Liver (tissue), 9 donors: ENCODE results near the gene ACSS1. TPM values are rescaled to one million over a fixed set of nuclear protein-coding genes. Genes with fewer than 3 reads are reported as not detected.

Experiments
- DNase-seq: peaks from one replicate; pipeline ENCODE4 v3.0.0-alpha.2; 2017; ENCODE audit warnings: low spot score
- H3K27ac ChIP-seq, 2 donors: one replicate each; pipeline ENCODE4 v1.7.0; 2013; ENCODE audit warnings: inconsistent platforms in 2 of 2, low read length in 2 of 2, control low read depth in 1 of 2, low read depth in 1 of 2, mild to moderate bottlenecking in 1 of 2
- H3K27me3 ChIP-seq, 4 donors: one replicate each; pipeline versions ENCODE4 v1.6.1 to v1.7.0; 2013; ENCODE audit warnings: low read length in 3 of 4, inconsistent platforms in 1 of 4, mild to moderate bottlenecking in 1 of 4, moderate library complexity in 1 of 4; ENCODE audit not compliant: control insufficient read depth in 4 of 4, insufficient read depth in 4 of 4
- H3K36me3 ChIP-seq, 4 donors: one replicate each; pipeline versions ENCODE4 v1.6.1 to v1.7.0; 2013; ENCODE audit warnings: low read length in 3 of 4, mild to moderate bottlenecking in 3 of 4, low read depth in 1 of 4, moderate library complexity in 1 of 4; ENCODE audit not compliant: control insufficient read depth in 4 of 4, insufficient read depth in 3 of 4
- H3K4me1 ChIP-seq, 4 donors: one replicate each; pipeline versions ENCODE4 v1.6.1 to v1.7.0; 2013; ENCODE audit warnings: low read length in 3 of 4, mild to moderate bottlenecking in 3 of 4, moderate library complexity in 1 of 4; ENCODE audit not compliant: control insufficient read depth in 4 of 4, insufficient read depth in 4 of 4
- H3K4me3 ChIP-seq, 3 donors: one replicate each; pipeline versions ENCODE4 v1.6.1 to v1.7.0; 2013; ENCODE audit warnings: low read length in 3 of 3, control low read depth in 1 of 3, low read depth in 1 of 3, mild to moderate bottlenecking in 1 of 3
- H3K9ac ChIP-seq, 2 donors: one replicate each; pipeline ENCODE4 v1.7.0; 2013; ENCODE audit warnings: low read length in 2 of 2, mild to moderate bottlenecking in 2 of 2, moderate library complexity in 2 of 2, control low read depth in 1 of 2, low read depth in 1 of 2
- H3K9me3 ChIP-seq, 4 donors: one replicate each; pipeline versions ENCODE4 v1.6.1 to v1.7.0; 2013; ENCODE audit warnings: low read length in 3 of 4; ENCODE audit not compliant: control insufficient read depth in 4 of 4
- ATF3 ChIP-seq: IDR thresholded peaks from 2 replicates; pipeline ENCODE4 v1.6.1; 2016; ENCODE audit warnings: antibody characterized with exemption
- CTCF ChIP-seq: fragments of 150-350 bp; IDR thresholded peaks from 2 replicates; pipeline ENCODE4 v1.5.1; 2017; ENCODE audit warnings: improper control_type of control experiment, low read depth, low read length; ENCODE audit not compliant: missing input control
- EGR1 ChIP-seq, 2 donors: IDR thresholded peaks; 2 replicates each; pipeline ENCODE4 v1.6.1; 2016 to 2018; ENCODE audit warnings: antibody characterized with exemption in 2 of 2, low read depth in 2 of 2
- FOXA1 ChIP-seq: IDR thresholded peaks from 2 replicates; pipeline ENCODE4 v1.6.1; 2016; ENCODE audit warnings: antibody characterized with exemption
- FOXA2 ChIP-seq: IDR thresholded peaks from 2 replicates; pipeline ENCODE4 v1.6.1; 2016; ENCODE audit warnings: antibody characterized with exemption
- GABPA ChIP-seq, 2 donors: IDR thresholded peaks in 1 of 2; conservative IDR thresholded peaks in 1 of 2; 2 replicates each; pipeline ENCODE4 v1.6.1; 2016; ENCODE audit warnings: antibody characterized with exemption in 2 of 2, mild to moderate bottlenecking in 1 of 2, moderate library complexity in 1 of 2
- HNF4A ChIP-seq, 2 donors: conservative IDR thresholded peaks; 2 replicates each; pipeline ENCODE4 v1.6.1; 2016; ENCODE audit warnings: antibody characterized with exemption in 2 of 2, mild to moderate bottlenecking in 2 of 2
- HNF4G ChIP-seq: IDR thresholded peaks from 2 replicates; pipeline ENCODE4 v1.6.1; 2016; ENCODE audit warnings: antibody characterized with exemption
- JUND ChIP-seq, 2 donors: IDR thresholded peaks; 2 replicates each; pipeline ENCODE4 v1.6.1; 2016; ENCODE audit warnings: antibody characterized with exemption in 2 of 2
- MAX ChIP-seq: IDR thresholded peaks from 2 replicates; pipeline ENCODE4 v1.6.1; 2016; ENCODE audit warnings: antibody characterized with exemption
- RAD21 ChIP-seq, 2 donors: IDR thresholded peaks; 2 replicates each; pipeline ENCODE4 v1.6.1; 2016; ENCODE audit warnings: antibody characterized with exemption in 2 of 2, mild to moderate bottlenecking in 2 of 2
- REST ChIP-seq: IDR thresholded peaks from 2 replicates; pipeline ENCODE4 v1.6.1; 2016; ENCODE audit warnings: antibody characterized with exemption, mild to moderate bottlenecking
- RXRA ChIP-seq, 2 donors: IDR thresholded peaks; 2 replicates each; pipeline ENCODE4 v1.6.1; 2017 to 2018; ENCODE audit warnings: antibody characterized with exemption in 2 of 2, mild to moderate bottlenecking in 1 of 2
- SP1 ChIP-seq: IDR thresholded peaks from 2 replicates; pipeline ENCODE4 v1.6.1; 2018; ENCODE audit warnings: antibody characterized with exemption, mild to moderate bottlenecking
- YY1 ChIP-seq: IDR thresholded peaks from 2 replicates; pipeline ENCODE4 v1.6.1; 2016; ENCODE audit warnings: antibody characterized with exemption, mild to moderate bottlenecking
- ZBTB33 ChIP-seq: IDR thresholded peaks from 2 replicates; pipeline ENCODE4 v1.6.1; 2016; ENCODE audit warnings: antibody characterized with exemption
- WGBS: extraction: QIAGEN DNeasy Blood & Tissue Kit; methylation state at CpG from one replicate; pipeline ENCODE4 v1.1.7; 2013; 5-methylcytosine and 5-hydroxymethylcytosine counted together
- polyA plus RNA-seq, 2 donors: library from polyadenylated mRNA; stranded (reverse) in 1 of 2; unstranded in 1 of 2; fragments of 200-250 nt in 1 of 2; fragments of >200 nt in 1 of 2; fragmentation: Nextera tagmentation in 1 of 2; extraction: Ambion mirVana in 1 of 2; gene quantifications; one replicate each; pipeline versions ENCODE4 v1.2.1 to v1.2.3, GENCODE V29; 2013 to 2015
- total RNA-seq, 2 donors: library from RNA; depleted of rRNA; stranded (reverse); fragments of >200 nt; gene quantifications; one replicate each; pipeline ENCODE4 v1.2.3, GENCODE V29; 2014
- donor health status: healthy.
- donor health status: healthy.
- donor health status: healthy.
- donor health status: healthy.
- donor health status: healthy.

Gene ACSS1
- total and polyA plus RNA-seq, 4 donors, result 5.3 to 87.5 (median 22.1) TPM

GRCh38 chr20:24970030-24970553 is 87.8 kb downstream of the ACSS1 start:
- no peak overlapping the region for H3K4me3 ChIP-seq
- H3K27ac ChIP-seq, result no peak overlapping the region
- no peaks in the 10 kb centered on the region for H3K9me3 ChIP-seq
- TF ChIP-seq ZBTB33, result no peak
- no peak for TF ChIP-seq REST
- TF ChIP-seq SP1, result no peak
- no peak for TF ChIP-seq ATF3
- H3K9ac ChIP-seq, result no peak overlapping the region
- H3K4me1 ChIP-seq, result peaks cover 0 to 3% (median 0%) of the 10 kb centered on the region in 4 donors
- no peaks in the 10 kb centered on the region for H3K27me3 ChIP-seq
- 92% methylated on average over 5 of the region's 5 CpGs for WGBS
- H3K36me3 ChIP-seq, result peaks cover 22 to 88% (median 77%) of the 10 kb centered on the region in 4 donors
- no peak for DNase-seq

- TF ChIP-seq EGR1 (IDR thresholded peaks at IDR 0.05; ENCODE audit: low read depth in 2 of 2) (no peak), GABPA (IDR thresholded peaks at IDR 0.05 in 1 of 2, conservative IDR thresholded peaks at IDR 0.05 in 1 of 2) (no peak), REST (no peak), FOXA1 (no peak), JUND (IDR thresholded peaks at IDR 0.05) (no peak), FOXA2 (no peak), MAX (no peak), RAD21 (IDR thresholded peaks at IDR 0.05) (no peak), RXRA (IDR thresholded peaks at IDR 0.05) (no peak), YY1 (no peak), SP1 (no peak), HNF4A (conservative IDR thresholded peaks at IDR 0.05) (no peak), CTCF (no peak), HNF4G (no peak)
- Histone ChIP-seq H3K4me1 (peaks cover 0 to 3% (median 0%) of the 10 kb centered on the region in 4 donors), H3K9me3 (no peaks in the 10 kb centered on the region), H3K9ac (no peak overlapping the region), H3K27me3 (no peaks in the 10 kb centered on the region), H3K36me3 (peaks cover 26 to 95% (median 78%) of the 10 kb centered on the region in 4 donors), H3K4me3 (no peak overlapping the region), H3K27ac (no peak overlapping the region)
- DNase-seq, result peak; percentile 27
- WGBS, result 96% methylated on average over 19 of the region's 19 CpGs
These were observed 88.5 kb downstream of the ACSS1 start for GRCh38 chr20:24969186-24970029.
